Measurements from ENCODE around the gene MAP3K2. TPM values are rescaled to one million over a fixed set of nuclear protein-coding genes. Genes with fewer than 3 reads are reported as not detected.
"Not testable (repeated sequence)": the region's sequence is repeated elsewhere in the genome, so short reads cannot be mapped to it uniquely, and the experiment has no call there.

Gene MAP3K2
- total RNA-seq, 1 donor = 41.6 TPM

- no peak for TF ChIP-seq CTCF (IDR thresholded peaks at IDR 0.05; ENCODE audit: insufficient read depth, low read length)
- H3K4me3 ChIP-seq (ENCODE audit: low read depth, low read length) = peak overlapping the region; percentile 25
- DNase-seq (ENCODE audit: low read depth) = peak; percentile 65
Measured at GRCh38 chr2:127410871-127411652, 23.3 kb upstream of the MAP3K2 start.

- not testable (repeated sequence) for H3K4me3 ChIP-seq (ENCODE audit: low read depth, low read length); DNase-seq (ENCODE audit: low read depth)
Measured at GRCh38 chr2:127409716-127410115, 21.9 kb upstream of the MAP3K2 start.

GRCh38 chr2:127408807-127409099, 21.0 kb upstream of the MAP3K2 start:
- no peak overlapping the region for H3K4me3 ChIP-seq (ENCODE audit: low read depth, low read length)
- TF ChIP-seq CTCF (IDR thresholded peaks at IDR 0.05; ENCODE audit: insufficient read depth, low read length) = no peak
- DNase-seq (ENCODE audit: low read depth) = no peak

- no peak for TF ChIP-seq CTCF (IDR thresholded peaks at IDR 0.05; ENCODE audit: insufficient read depth, low read length)
- peak overlapping the region; percentile 57 for H3K4me3 ChIP-seq (ENCODE audit: low read depth, low read length)
- peak; percentile 83 for DNase-seq (ENCODE audit: low read depth)
Measured at GRCh38 chr2:127408004-127408806, 20.4 kb upstream of the MAP3K2 start.

GRCh38 chr2:127407661-127408003, 19.9 kb upstream of the MAP3K2 start:
- no peak for TF ChIP-seq CTCF (IDR thresholded peaks at IDR 0.05; ENCODE audit: insufficient read depth, low read length)
- DNase-seq (ENCODE audit: low read depth) = no peak
- H3K4me3 ChIP-seq (ENCODE audit: low read depth, low read length) = no peak overlapping the region

- no peak overlapping the region for H3K4me3 ChIP-seq (ENCODE audit: low read depth, low read length)
- TF ChIP-seq CTCF (IDR thresholded peaks at IDR 0.05; ENCODE audit: insufficient read depth, low read length) = no peak
- DNase-seq (ENCODE audit: low read depth) = no peak
Measured at GRCh38 chr2:127407091-127407490, 19.3 kb upstream of the MAP3K2 start.

- no peak for TF ChIP-seq CTCF (IDR thresholded peaks at IDR 0.05; ENCODE audit: insufficient read depth, low read length)
- peak; percentile 56 for DNase-seq (ENCODE audit: low read depth)
- H3K4me3 ChIP-seq (ENCODE audit: low read depth, low read length) = no peak overlapping the region
Measured at GRCh38 chr2:127406454-127406853, 18.7 kb upstream of the MAP3K2 start.

All from fibroblast of the aortic adventitia (primary cell).